Measurements from ENCODE around the gene MVB12B. TPM values are rescaled to one million over a fixed set of nuclear protein-coding genes. Genes with fewer than 3 reads are reported as not detected.

Gene MVB12B
- total and polyA plus RNA-seq, 8 donors: 2.6 to 6.7 (median 4.0) TPM

- Histone ChIP-seq H3K27ac (no peak overlapping the region), H3K4me3 (no peak overlapping the region), H3K36me3 (no peaks in the 10 kb centered on the region), H3K27me3 (no peaks in the 10 kb centered on the region), H3K9me3 (no peaks in the 10 kb centered on the region), H3K4me1 (no peaks in the 10 kb centered on the region)
- no peak for TF ChIP-seq CTCF (IDR thresholded peaks at IDR 0.05)
- ATAC-seq (no peak), FAIRE-seq (no peak), DNase-seq (no peak)
- WGBS, 2 donors: 85 to 86% methylated on average over 19 of the region's 19 CpGs
- intact Hi-C loops (cut with DNase I): no loop called here
Observed at GRCh38 chr9:126407114-126407870, 80.7 kb downstream of the MVB12B start.

DNA sequence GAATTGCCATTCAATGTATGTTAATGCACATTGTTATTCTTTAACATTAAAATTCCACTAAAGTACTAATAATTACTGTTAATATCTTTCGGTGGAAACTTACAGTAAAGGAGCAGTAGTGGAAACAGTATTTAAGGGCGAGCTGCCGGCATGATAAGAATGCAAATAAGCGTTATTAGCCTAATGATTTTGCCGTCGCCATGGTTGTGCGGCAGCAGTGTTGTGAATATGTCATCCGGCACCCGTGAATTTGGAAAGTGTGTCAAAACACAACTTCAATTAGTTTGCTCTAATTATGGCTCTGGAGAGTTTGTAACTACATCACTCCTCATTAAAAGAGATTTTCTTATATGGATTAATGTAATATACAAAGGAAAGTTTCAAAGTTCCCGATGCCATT is 81.4 kb downstream of the MVB12B start:
- DNase-seq (no peak), FAIRE-seq (no peak), ATAC-seq (no peak)
- intact Hi-C loops (cut with DNase I): no loop called here
- WGBS, 2 donors: 94 to 97% methylated on average over 10 of the region's 10 CpGs
- no peaks in the 10 kb centered on the region for H3K36me3 ChIP-seq
- TF ChIP-seq CTCF (IDR thresholded peaks at IDR 0.05): no peak
- no peaks in the 10 kb centered on the region for H3K9me3 ChIP-seq
- H3K27me3 ChIP-seq: no peaks in the 10 kb centered on the region
- H3K4me1 ChIP-seq: no peaks in the 10 kb centered on the region
- no peak overlapping the region for H3K27ac ChIP-seq
- H3K4me3 ChIP-seq: no peak overlapping the region

- WGBS, 2 donors: 92 to 94% methylated on average over 4 of the region's 4 CpGs
- H3K4me3 ChIP-seq: no peak overlapping the region
- no peak for FAIRE-seq
Observed at GRCh38 chr9:126410229-126410628, 83.6 kb downstream of the MVB12B start.

DNA sequence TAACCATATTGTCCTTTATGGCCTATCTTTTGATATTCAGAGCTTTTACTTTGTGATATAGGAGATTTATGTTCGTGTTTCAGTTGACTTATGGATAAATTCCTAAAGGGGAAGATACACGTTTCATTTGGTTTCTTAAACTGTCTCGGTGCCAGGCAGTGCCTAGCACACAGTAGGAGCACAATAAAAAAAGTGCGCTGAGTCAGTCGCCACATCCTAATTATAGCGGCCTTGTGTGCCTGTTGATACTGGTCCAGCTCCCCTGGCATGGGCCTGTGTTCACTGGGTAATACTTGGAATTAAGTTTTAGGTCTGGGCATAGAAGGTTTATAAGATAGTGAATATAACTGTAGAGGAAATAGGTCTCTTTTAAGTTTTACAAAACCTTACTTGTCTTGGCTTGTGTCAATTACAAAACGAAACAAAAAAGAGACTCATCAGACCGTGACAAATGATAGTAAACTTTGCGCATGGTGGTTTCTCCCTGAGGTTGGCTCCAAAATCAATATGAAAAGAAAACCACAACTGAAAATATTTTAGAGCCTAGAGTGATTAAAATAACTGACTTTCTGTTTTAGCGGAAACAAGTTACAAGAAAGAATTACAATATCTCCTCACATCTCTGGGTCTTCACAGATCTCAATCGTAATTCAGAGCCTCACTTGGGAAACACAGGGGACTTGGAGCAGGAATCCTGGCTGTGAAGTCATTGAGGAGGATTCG is 84.8 kb downstream of the MVB12B start:
- Histone ChIP-seq H3K9me3 (no peaks in the 10 kb centered on the region), H3K27me3 (no peaks in the 10 kb centered on the region), H3K4me1 (no peaks in the 10 kb centered on the region), H3K27ac (no peak overlapping the region), H3K4me3 (no peak overlapping the region), H3K36me3 (no peaks in the 10 kb centered on the region)
- ATAC-seq: peak in 1 of 4 donors; percentile 20
- WGBS, 2 donors: 81% methylated on average over 12 of the region's 12 CpGs
- TF ChIP-seq CTCF (IDR thresholded peaks at IDR 0.05): no peak
- intact Hi-C loops (cut with DNase I): no loop called here
- no peak for FAIRE-seq
- DNase-seq: no peak

More at GRCh38 chr9:126410229-126410628, 83.6 kb downstream of the MVB12B start:
- intact Hi-C loops (cut with DNase I): no loop called here
- Histone ChIP-seq H3K27ac (no peak overlapping the region), H3K36me3 (no peaks in the 10 kb centered on the region), H3K27me3 (no peaks in the 10 kb centered on the region), H3K4me1 (no peaks in the 10 kb centered on the region), H3K9me3 (no peaks in the 10 kb centered on the region)
- TF ChIP-seq CTCF (IDR thresholded peaks at IDR 0.05): no peak
- no peak for DNase-seq
- no peak for ATAC-seq

- WGBS, 2 donors: 90% methylated on average over 6 of the region's 6 CpGs
- Histone ChIP-seq H3K27ac (no peak overlapping the region), H3K4me3 (no peak overlapping the region), H3K36me3 (no peaks in the 10 kb centered on the region), H3K27me3 (no peaks in the 10 kb centered on the region), H3K4me1 (no peaks in the 10 kb centered on the region), H3K9me3 (no peaks in the 10 kb centered on the region)
- FAIRE-seq (no peak), DNase-seq (no peak), ATAC-seq (no peak)
- no peak for TF ChIP-seq CTCF (IDR thresholded peaks at IDR 0.05)
- intact Hi-C loops (cut with DNase I): no loop called here
Observed at GRCh38 chr9:126411948-126412284, 85.3 kb downstream of the MVB12B start.
